ENCODE results near the gene TRPM3. TPM values are rescaled to one million over a fixed set of nuclear protein-coding genes. Genes with fewer than 3 reads are reported as not detected.
A peak's percentile ranks its signal among the peaks of the same experiment; 100 is the strongest.

The TRPM3 gene
- 0.57 TPM for polyA plus RNA-seq
- long read RNA-seq, donor 1: 0 reads
- long read RNA-seq, donor 2: 0 reads
- long read RNA-seq, donor 3: 0 reads
- long read RNA-seq, donor 4: 0 reads
- long read RNA-seq, donor 5: 0 reads
- long read RNA-seq, donor 6: 0 reads
- long read RNA-seq, donor 7: 0 reads
- long read RNA-seq, donor 8: 0 reads
- long read RNA-seq, donor 9: 0 reads
- long read RNA-seq, donor 10: 0 reads
- long read RNA-seq, donor 11: 0 reads

DNA sequence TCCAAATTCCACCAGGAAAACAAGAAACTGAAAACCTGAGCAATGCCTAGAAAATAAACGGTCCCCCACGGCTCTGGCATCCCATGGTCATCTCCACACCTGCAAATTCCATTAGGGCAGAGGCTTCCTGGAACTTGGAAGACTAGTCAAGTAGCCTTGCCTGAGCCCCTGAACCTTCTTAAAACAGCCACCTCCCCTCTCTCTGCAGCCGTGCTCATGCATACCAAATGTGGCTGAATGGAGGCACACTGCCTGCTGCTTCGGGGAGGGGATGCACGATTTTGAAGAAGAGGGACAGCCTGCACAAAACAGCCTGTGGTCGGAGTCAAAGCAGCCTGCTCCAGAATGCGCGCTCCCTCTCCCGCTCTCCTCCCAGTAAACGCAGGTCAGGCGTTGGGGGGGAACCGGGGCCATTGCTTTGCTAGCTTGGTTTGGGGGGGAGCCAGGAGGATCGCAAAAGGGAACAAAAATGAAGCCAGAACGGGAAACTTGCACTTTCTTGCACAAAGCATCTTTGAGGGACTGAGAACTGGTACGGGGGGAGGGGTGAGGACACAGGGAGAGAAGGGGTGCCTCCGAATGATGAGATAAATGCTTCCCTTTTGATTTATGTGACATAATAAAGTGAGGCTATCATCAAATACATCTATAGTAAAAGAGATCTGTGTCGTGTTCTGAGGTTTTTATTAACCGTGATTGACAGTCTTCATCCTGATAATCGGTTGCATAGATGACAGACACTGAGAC, at the start of gene TRPM3:
Gene TRPM3, minus strand, starts transcription at position 347 of the 747 bp plus-strand sequence. Its CDS starts 267 bp downstream, at position 80.
- WGBS (ENCODE audit: insufficient coverage, low lambda C conversion rate): 5% methylated on average over 4 of the region's 19 CpGs
- H3K4me1 ChIP-seq (ENCODE audit: control insufficient read depth, insufficient read depth, low read length): no peaks in the 10 kb centered on the region
- no peaks in the 10 kb centered on the region for H3K36me3 ChIP-seq (ENCODE audit: control insufficient read depth, insufficient read depth, low read length)
- no peaks in the 10 kb centered on the region for H3K9me3 ChIP-seq (ENCODE audit: control insufficient read depth, low read depth, low read length)
- no peak within 1 kb of the TSS for H3K27ac ChIP-seq (ENCODE audit: low read length)
- H3K4me3 ChIP-seq (ENCODE audit: low read length): peak within 1 kb of the TSS; percentile 8
- DNase-seq: peak in 1 of 2 donors; percentile 9
- peaks cover 7% of the 10 kb centered on the region for H3K27me3 ChIP-seq (ENCODE audit: control insufficient read depth, insufficient read depth, low read length)

DNA sequence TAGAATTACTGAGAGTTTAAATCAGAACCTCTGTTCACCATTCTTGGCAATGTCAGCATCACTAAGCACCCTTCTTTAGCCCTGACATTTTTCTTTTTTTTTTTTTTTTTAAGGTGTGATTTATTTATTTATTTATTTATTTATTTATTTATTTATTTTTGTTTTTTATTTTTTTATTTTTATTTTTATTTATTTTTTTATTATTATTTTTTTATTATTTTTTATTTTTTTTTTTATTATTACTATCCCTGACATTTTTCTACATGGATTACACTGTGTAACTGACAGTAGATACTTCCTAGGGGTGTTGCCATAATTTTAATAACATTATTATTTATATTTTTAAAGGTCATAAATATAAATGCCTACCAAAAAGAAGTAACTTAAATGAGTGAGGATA, 47.0 kb upstream of the TRPM3 start:
- H3K27ac ChIP-seq (ENCODE audit: low read length): no peak overlapping the region
- no peak for DNase-seq
- no peak overlapping the region for H3K4me3 ChIP-seq (ENCODE audit: low read length)
- H3K36me3 ChIP-seq (ENCODE audit: control insufficient read depth, insufficient read depth, low read length): no peaks in the 10 kb centered on the region
- H3K4me1 ChIP-seq (ENCODE audit: control insufficient read depth, insufficient read depth, low read length): no peaks in the 10 kb centered on the region
- H3K27me3 ChIP-seq (ENCODE audit: control insufficient read depth, insufficient read depth, low read length): no peaks in the 10 kb centered on the region
- no peaks in the 10 kb centered on the region for H3K9me3 ChIP-seq (ENCODE audit: control insufficient read depth, low read depth, low read length)

DNA sequence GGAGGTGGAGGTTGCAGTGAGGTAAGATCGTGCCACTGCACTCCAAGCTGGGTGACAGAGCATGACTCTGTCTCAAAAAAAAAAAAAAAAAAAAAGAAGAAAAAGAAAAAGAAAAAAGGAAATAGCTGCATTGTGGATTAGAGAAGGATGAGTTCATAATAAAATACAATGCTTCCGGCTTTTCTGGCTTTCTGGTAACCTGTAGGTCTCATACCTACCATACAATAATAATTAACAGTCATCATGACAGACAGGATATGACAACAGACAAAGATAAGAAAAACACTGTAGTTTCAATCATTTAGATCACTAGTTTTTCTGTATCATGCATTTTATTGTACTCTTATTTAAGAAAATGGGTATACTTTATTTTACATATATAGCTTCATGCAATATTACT, 40.7 kb upstream of the TRPM3 start:
- H3K36me3 ChIP-seq (ENCODE audit: control insufficient read depth, insufficient read depth, low read length): no peaks in the 10 kb centered on the region
- H3K9me3 ChIP-seq (ENCODE audit: control insufficient read depth, low read depth, low read length): no peaks in the 10 kb centered on the region
- no peak overlapping the region for H3K27ac ChIP-seq (ENCODE audit: low read length)
- no peaks in the 10 kb centered on the region for H3K4me1 ChIP-seq (ENCODE audit: control insufficient read depth, insufficient read depth, low read length)
- no CpG with 5 or more reads among the region's 2 CpGs for WGBS (ENCODE audit: insufficient coverage, low lambda C conversion rate)
- H3K27me3 ChIP-seq (ENCODE audit: control insufficient read depth, insufficient read depth, low read length): no peaks in the 10 kb centered on the region
- no peak overlapping the region for H3K4me3 ChIP-seq (ENCODE audit: low read length)
- DNase-seq: no peak

DNA sequence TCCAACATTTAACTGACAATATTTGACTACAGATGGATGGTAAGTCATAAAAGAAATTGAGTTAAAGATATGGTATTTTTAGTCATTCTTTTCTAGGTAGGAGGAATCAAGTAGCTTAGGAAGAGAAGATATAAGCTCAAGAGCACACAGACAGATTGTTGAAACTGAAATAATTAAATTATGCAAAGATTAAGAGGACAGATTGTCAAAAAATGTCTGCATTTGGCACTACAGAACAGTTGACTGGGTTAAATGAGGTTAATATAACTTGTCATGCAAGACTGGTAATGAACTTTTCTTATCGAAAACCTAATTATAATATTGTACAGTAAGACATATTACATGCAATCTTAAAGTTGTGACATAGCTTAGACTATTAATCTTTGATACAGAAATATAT, 36.3 kb upstream of the TRPM3 start:
- Histone ChIP-seq H3K9me3 (ENCODE audit: control insufficient read depth, low read depth, low read length) (no peaks in the 10 kb centered on the region), H3K4me3 (ENCODE audit: low read length) (no peak overlapping the region), H3K27me3 (ENCODE audit: control insufficient read depth, insufficient read depth, low read length) (no peaks in the 10 kb centered on the region), H3K4me1 (ENCODE audit: control insufficient read depth, insufficient read depth, low read length) (no peaks in the 10 kb centered on the region), H3K27ac (ENCODE audit: low read length) (no peak overlapping the region), H3K36me3 (ENCODE audit: control insufficient read depth, insufficient read depth, low read length) (no peaks in the 10 kb centered on the region)
- no peak for DNase-seq
- WGBS (ENCODE audit: insufficient coverage, low lambda C conversion rate): 100% methylated on average over 1 of the region's 1 CpG

GRCh38 chr9:71147368-71147767, 25.9 kb upstream of the TRPM3 start:
- H3K4me3 ChIP-seq (ENCODE audit: low read length): peak overlapping the region; percentile 3
- H3K4me1 ChIP-seq (ENCODE audit: control insufficient read depth, insufficient read depth, low read length): no peaks in the 10 kb centered on the region
- no peaks in the 10 kb centered on the region for H3K27me3 ChIP-seq (ENCODE audit: control insufficient read depth, insufficient read depth, low read length)
- H3K36me3 ChIP-seq (ENCODE audit: control insufficient read depth, insufficient read depth, low read length): no peaks in the 10 kb centered on the region
- H3K27ac ChIP-seq (ENCODE audit: low read length): peak overlapping the region; percentile 47
- peak; percentile 4 to 63 for DNase-seq
- peaks cover 9% of the 10 kb centered on the region for H3K9me3 ChIP-seq (ENCODE audit: control insufficient read depth, low read depth, low read length)
- WGBS (ENCODE audit: insufficient coverage, low lambda C conversion rate): no CpG with 5 or more reads among the region's 2 CpGs

- peak in 1 of 2 donors; percentile 21 for DNase-seq
- H3K36me3 ChIP-seq (ENCODE audit: control insufficient read depth, insufficient read depth, low read length): no peaks in the 10 kb centered on the region
- WGBS (ENCODE audit: insufficient coverage, low lambda C conversion rate): no CpG with 5 or more reads among the region's 1 CpG
Measured at GRCh38 chr9:71146511-71146910, 25.1 kb upstream of the TRPM3 start.

DNA sequence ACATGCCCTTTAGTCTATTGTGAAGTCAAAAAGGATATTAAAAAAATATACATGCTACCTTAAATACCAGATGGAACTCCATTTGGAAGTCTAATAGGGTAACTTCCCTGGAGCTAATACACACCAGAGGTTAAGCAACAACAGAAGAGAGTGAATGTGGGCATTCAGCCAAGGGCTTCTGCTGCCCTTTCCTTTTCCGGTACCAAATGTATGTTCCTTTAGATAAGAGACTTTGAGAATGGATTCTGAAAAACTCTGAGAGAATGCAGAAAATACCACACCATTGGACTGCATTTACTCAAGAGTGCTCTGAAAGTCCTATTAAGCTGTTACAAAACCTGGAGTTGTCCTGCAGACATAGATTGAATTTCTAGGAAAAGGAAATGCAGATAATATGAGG, 23.8 kb upstream of the TRPM3 start:
- no CpG with 5 or more reads among the region's 1 CpG for WGBS (ENCODE audit: insufficient coverage, low lambda C conversion rate)
- H3K4me1 ChIP-seq (ENCODE audit: control insufficient read depth, insufficient read depth, low read length): no peaks in the 10 kb centered on the region
- no peaks in the 10 kb centered on the region for H3K36me3 ChIP-seq (ENCODE audit: control insufficient read depth, insufficient read depth, low read length)
- peak in 1 of 2 donors; percentile 17 for DNase-seq
- H3K9me3 ChIP-seq (ENCODE audit: control insufficient read depth, low read depth, low read length): peaks cover 9% of the 10 kb centered on the region
- no peak overlapping the region for H3K27ac ChIP-seq (ENCODE audit: low read length)
- no peak overlapping the region for H3K4me3 ChIP-seq (ENCODE audit: low read length)
- H3K27me3 ChIP-seq (ENCODE audit: control insufficient read depth, insufficient read depth, low read length): no peaks in the 10 kb centered on the region

More at GRCh38 chr9:71146511-71146910, 25.1 kb upstream of the TRPM3 start:
- H3K27me3 ChIP-seq (ENCODE audit: control insufficient read depth, insufficient read depth, low read length): no peaks in the 10 kb centered on the region
- no peak overlapping the region for H3K27ac ChIP-seq (ENCODE audit: low read length)
- H3K9me3 ChIP-seq (ENCODE audit: control insufficient read depth, low read depth, low read length): peaks cover 9% of the 10 kb centered on the region
- no peak overlapping the region for H3K4me3 ChIP-seq (ENCODE audit: low read length)
- no peaks in the 10 kb centered on the region for H3K4me1 ChIP-seq (ENCODE audit: control insufficient read depth, insufficient read depth, low read length)

GRCh38 chr9:71144495-71144894, 23.1 kb upstream of the TRPM3 start:
- DNase-seq: no peak
- Histone ChIP-seq H3K27ac (ENCODE audit: low read length) (no peak overlapping the region), H3K4me1 (ENCODE audit: control insufficient read depth, insufficient read depth, low read length) (no peaks in the 10 kb centered on the region), H3K4me3 (ENCODE audit: low read length) (no peak overlapping the region), H3K36me3 (ENCODE audit: control insufficient read depth, insufficient read depth, low read length) (no peaks in the 10 kb centered on the region), H3K9me3 (ENCODE audit: control insufficient read depth, low read depth, low read length) (peaks cover 9% of the 10 kb centered on the region), H3K27me3 (ENCODE audit: control insufficient read depth, insufficient read depth, low read length) (no peaks in the 10 kb centered on the region)
- WGBS (ENCODE audit: insufficient coverage, low lambda C conversion rate): 92% methylated on average over 2 of the region's 2 CpGs

DNA sequence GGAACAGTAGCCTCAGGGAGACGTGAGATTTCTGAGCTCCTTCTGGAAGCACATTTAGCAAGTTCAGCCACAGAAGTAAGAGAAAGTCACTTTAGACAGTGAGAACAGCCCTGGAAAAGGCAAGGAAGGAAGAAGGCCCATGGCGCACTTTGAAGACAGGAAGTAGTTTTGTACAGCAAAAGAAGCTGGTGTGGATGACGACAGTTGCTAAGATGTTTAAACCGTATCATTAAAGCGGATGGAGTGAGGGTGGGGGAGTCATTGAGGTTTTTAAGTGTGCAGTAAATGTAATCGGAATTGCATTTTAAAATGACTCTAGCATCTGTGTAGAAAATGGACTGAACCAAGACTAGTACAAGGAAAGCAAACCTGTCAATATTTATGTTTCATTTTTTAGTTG, 15.3 kb upstream of the TRPM3 start:
- Histone ChIP-seq H3K4me1 (ENCODE audit: control insufficient read depth, insufficient read depth, low read length) (no peaks in the 10 kb centered on the region), H3K36me3 (ENCODE audit: control insufficient read depth, insufficient read depth, low read length) (no peaks in the 10 kb centered on the region), H3K9me3 (ENCODE audit: control insufficient read depth, low read depth, low read length) (peaks cover 2% of the 10 kb centered on the region), H3K27ac (ENCODE audit: low read length) (no peak overlapping the region), H3K4me3 (ENCODE audit: low read length) (no peak overlapping the region), H3K27me3 (ENCODE audit: control insufficient read depth, insufficient read depth, low read length) (no peaks in the 10 kb centered on the region)
- DNase-seq: no peak
- WGBS (ENCODE audit: insufficient coverage, low lambda C conversion rate): 100% methylated on average over 5 of the region's 6 CpGs

GRCh38 chr9:71131145-71131544, 9.7 kb upstream of the TRPM3 start:
- WGBS (ENCODE audit: insufficient coverage, low lambda C conversion rate): 35% methylated on average over 2 of the region's 3 CpGs

DNA sequence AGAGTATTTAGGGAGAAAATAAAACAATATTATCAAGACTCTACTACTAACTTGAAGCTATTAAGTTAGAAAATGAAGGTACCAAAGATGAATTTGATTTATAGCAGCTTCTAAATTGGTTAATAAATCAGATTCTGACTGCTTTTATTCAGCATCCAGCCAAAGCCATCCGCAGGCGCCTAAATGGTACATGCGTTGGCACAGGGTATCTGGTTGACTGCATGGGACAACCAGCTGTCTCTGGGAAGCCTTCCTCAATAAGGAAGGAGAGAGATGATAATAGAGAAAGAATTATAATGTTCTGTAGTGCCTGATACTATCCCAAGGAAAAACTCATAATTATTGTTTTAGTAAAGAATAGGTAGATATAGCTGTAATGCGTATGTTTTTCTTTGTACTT, 9.1 kb upstream of the TRPM3 start:
- Histone ChIP-seq H3K27me3 (ENCODE audit: control insufficient read depth, insufficient read depth, low read length) (no peaks in the 10 kb centered on the region), H3K4me1 (ENCODE audit: control insufficient read depth, insufficient read depth, low read length) (no peaks in the 10 kb centered on the region), H3K4me3 (ENCODE audit: low read length) (no peak overlapping the region), H3K9me3 (ENCODE audit: control insufficient read depth, low read depth, low read length) (peaks cover 2% of the 10 kb centered on the region), H3K36me3 (ENCODE audit: control insufficient read depth, insufficient read depth, low read length) (no peaks in the 10 kb centered on the region), H3K27ac (ENCODE audit: low read length) (no peak overlapping the region)
- 100% methylated on average over 1 of the region's 4 CpGs for WGBS (ENCODE audit: insufficient coverage, low lambda C conversion rate)
- DNase-seq: no peak

More at GRCh38 chr9:71131145-71131544, 9.7 kb upstream of the TRPM3 start:
- no peaks in the 10 kb centered on the region for H3K36me3 ChIP-seq (ENCODE audit: control insufficient read depth, insufficient read depth, low read length)
- H3K27me3 ChIP-seq (ENCODE audit: control insufficient read depth, insufficient read depth, low read length): no peaks in the 10 kb centered on the region
- no peak overlapping the region for H3K4me3 ChIP-seq (ENCODE audit: low read length)
- no peak overlapping the region for H3K27ac ChIP-seq (ENCODE audit: low read length)
- no peaks in the 10 kb centered on the region for H3K4me1 ChIP-seq (ENCODE audit: control insufficient read depth, insufficient read depth, low read length)
- peaks cover 2% of the 10 kb centered on the region for H3K9me3 ChIP-seq (ENCODE audit: control insufficient read depth, low read depth, low read length)
- DNase-seq: no peak

All from large intestine (tissue), 12 donors.